ENCODE results near the gene ZNF182.
"Not testable (repeated sequence)": the region's sequence is repeated elsewhere in the genome, so short reads cannot be mapped to it uniquely, and the experiment has no call there.

The ZNF182 gene

GRCh38 chrX:47992669-47993068 lies 11.1 kb downstream of the ZNF182 start:
- no peak for DNase-seq

GRCh38 chrX:47992095-47992380 lies 11.8 kb downstream of the ZNF182 start:
- no peak for DNase-seq

- no peak for DNase-seq
Observed at GRCh38 chrX:47991263-47992094, 12.3 kb downstream of the ZNF182 start.

- no peak for DNase-seq
Observed at GRCh38 chrX:47976254-47977151, 27.3 kb downstream of the ZNF182 start.

- no peak for DNase-seq
Observed at GRCh38 chrX:47973235-47973634, 30.6 kb downstream of the ZNF182 start.

GRCh38 chrX:47965526-47965925 lies 38.3 kb downstream of the ZNF182 start:
- not testable (repeated sequence) for DNase-seq

- DNase-seq, result not testable (repeated sequence)
Observed at GRCh38 chrX:47961830-47962229, 42.0 kb downstream of the ZNF182 start.

GRCh38 chrX:47960406-47960805 lies 43.4 kb downstream of the ZNF182 start:
- no peak for DNase-seq

- DNase-seq, result no peak
Observed at GRCh38 chrX:47958761-47959342, 44.9 kb downstream of the ZNF182 start.

GRCh38 chrX:47958206-47958605 lies 45.6 kb downstream of the ZNF182 start:
- DNase-seq, result not testable (repeated sequence)

GRCh38 chrX:47956016-47956415 lies 47.8 kb downstream of the ZNF182 start:
- DNase-seq, result no peak

GRCh38 chrX:47955295-47955694 lies 48.5 kb downstream of the ZNF182 start:
- DNase-seq, result not testable (repeated sequence)

GRCh38 chrX:47941423-47941822 lies 62.4 kb downstream of the ZNF182 start:
- no peak for DNase-seq

GRCh38 chrX:47940448-47940847 lies 63.3 kb downstream of the ZNF182 start:
- no peak for DNase-seq

GRCh38 chrX:47936940-47937317 lies 66.9 kb downstream of the ZNF182 start:
- no peak for DNase-seq

- no peak for DNase-seq
Observed at GRCh38 chrX:47936224-47936939, 67.4 kb downstream of the ZNF182 start.

- DNase-seq, result no peak
Observed at GRCh38 chrX:47933946-47934345, 69.8 kb downstream of the ZNF182 start.

GRCh38 chrX:47931970-47932369 lies 71.8 kb downstream of the ZNF182 start:
- DNase-seq, result not testable (repeated sequence)

GRCh38 chrX:47927212-47927611 lies 76.6 kb downstream of the ZNF182 start:
- no peak for DNase-seq
